Measurements from ENCODE around the gene GADD45A.
A peak's percentile ranks its signal among the peaks of the same experiment; 100 is the strongest.

Gene GADD45A

GRCh38 chr1:67668660-67669059 is 16.3 kb upstream of the GADD45A start:
- DNase-seq (ENCODE audit: low spot score) = no peak

GRCh38 chr1:67672260-67672803 is 12.7 kb upstream of the GADD45A start:
- no peak for DNase-seq (ENCODE audit: low spot score)

- no peak for DNase-seq (ENCODE audit: low spot score)
Observed at GRCh38 chr1:67673468-67674201, 11.4 kb upstream of the GADD45A start.

- peak; percentile 27 for DNase-seq (ENCODE audit: low spot score)
Observed at GRCh38 chr1:67674260-67675011, 10.6 kb upstream of the GADD45A start.

GRCh38 chr1:67675800-67676199 is 9.2 kb upstream of the GADD45A start:
- DNase-seq (ENCODE audit: low spot score) = peak; percentile 53

GRCh38 chr1:67676287-67676686 is 8.7 kb upstream of the GADD45A start:
- DNase-seq (ENCODE audit: low spot score) = no peak

- DNase-seq (ENCODE audit: low spot score) = no peak
Observed at GRCh38 chr1:67676946-67677345, 8.1 kb upstream of the GADD45A start.

- no peak for DNase-seq (ENCODE audit: low spot score)
Observed at GRCh38 chr1:67677408-67677807, 7.6 kb upstream of the GADD45A start.

GRCh38 chr1:67677930-67678329 is 7.1 kb upstream of the GADD45A start:
- no peak for DNase-seq (ENCODE audit: low spot score)

- DNase-seq (ENCODE audit: low spot score) = peak; percentile 10
Observed at GRCh38 chr1:67679691-67680090, 5.3 kb upstream of the GADD45A start.

- DNase-seq (ENCODE audit: low spot score) = no peak
Observed at GRCh38 chr1:67680486-67680885, 4.5 kb upstream of the GADD45A start.

GRCh38 chr1:67682659-67683197 is 2.3 kb upstream of the GADD45A start:
- DNase-seq (ENCODE audit: low spot score) = peak; percentile 70

- DNase-seq (ENCODE audit: low spot score) = peak; percentile 42
Observed at GRCh38 chr1:67683316-67683715, 1.7 kb upstream of the GADD45A start.

- DNase-seq (ENCODE audit: low spot score) = no peak
Observed at GRCh38 chr1:67683766-67684525, 1.1 kb upstream of the GADD45A start.

GRCh38 chr1:67684526-67685066 is 405 bp upstream of the GADD45A start:
- DNase-seq (ENCODE audit: low spot score) = no peak

GRCh38 chr1:67685558-67686266 is 711 bp downstream of the GADD45A start:
- peak; percentile 31 for DNase-seq (ENCODE audit: low spot score)

GRCh38 chr1:67686267-67687197 is 1.5 kb downstream of the GADD45A start:
- peak; percentile 85 for DNase-seq (ENCODE audit: low spot score)

GRCh38 chr1:67687198-67687545 is 2.2 kb downstream of the GADD45A start:
- no peak for DNase-seq (ENCODE audit: low spot score)

GRCh38 chr1:67687649-67688048 is 2.6 kb downstream of the GADD45A start:
- peak; percentile 50 for DNase-seq (ENCODE audit: low spot score)

GRCh38 chr1:67688526-67689219 is 3.7 kb downstream of the GADD45A start:
- DNase-seq (ENCODE audit: low spot score) = no peak
